HG02884 (cell line): Measurements from ENCODE around the gene HEPH.
"Not testable (repeated sequence)": the region's sequence is repeated elsewhere in the genome, so short reads cannot be mapped to it uniquely, and the experiment has no call there.

Experiments used
- ATAC-seq: cut with Tn5 transposase; IDR thresholded peaks from one replicate; pipeline ENCODE4 v1.9.1; 2021; ENCODE audit warnings: mild to moderate bottlenecking, moderate library complexity; ENCODE audit not compliant: unreplicated experiment

Gene HEPH, protein sequence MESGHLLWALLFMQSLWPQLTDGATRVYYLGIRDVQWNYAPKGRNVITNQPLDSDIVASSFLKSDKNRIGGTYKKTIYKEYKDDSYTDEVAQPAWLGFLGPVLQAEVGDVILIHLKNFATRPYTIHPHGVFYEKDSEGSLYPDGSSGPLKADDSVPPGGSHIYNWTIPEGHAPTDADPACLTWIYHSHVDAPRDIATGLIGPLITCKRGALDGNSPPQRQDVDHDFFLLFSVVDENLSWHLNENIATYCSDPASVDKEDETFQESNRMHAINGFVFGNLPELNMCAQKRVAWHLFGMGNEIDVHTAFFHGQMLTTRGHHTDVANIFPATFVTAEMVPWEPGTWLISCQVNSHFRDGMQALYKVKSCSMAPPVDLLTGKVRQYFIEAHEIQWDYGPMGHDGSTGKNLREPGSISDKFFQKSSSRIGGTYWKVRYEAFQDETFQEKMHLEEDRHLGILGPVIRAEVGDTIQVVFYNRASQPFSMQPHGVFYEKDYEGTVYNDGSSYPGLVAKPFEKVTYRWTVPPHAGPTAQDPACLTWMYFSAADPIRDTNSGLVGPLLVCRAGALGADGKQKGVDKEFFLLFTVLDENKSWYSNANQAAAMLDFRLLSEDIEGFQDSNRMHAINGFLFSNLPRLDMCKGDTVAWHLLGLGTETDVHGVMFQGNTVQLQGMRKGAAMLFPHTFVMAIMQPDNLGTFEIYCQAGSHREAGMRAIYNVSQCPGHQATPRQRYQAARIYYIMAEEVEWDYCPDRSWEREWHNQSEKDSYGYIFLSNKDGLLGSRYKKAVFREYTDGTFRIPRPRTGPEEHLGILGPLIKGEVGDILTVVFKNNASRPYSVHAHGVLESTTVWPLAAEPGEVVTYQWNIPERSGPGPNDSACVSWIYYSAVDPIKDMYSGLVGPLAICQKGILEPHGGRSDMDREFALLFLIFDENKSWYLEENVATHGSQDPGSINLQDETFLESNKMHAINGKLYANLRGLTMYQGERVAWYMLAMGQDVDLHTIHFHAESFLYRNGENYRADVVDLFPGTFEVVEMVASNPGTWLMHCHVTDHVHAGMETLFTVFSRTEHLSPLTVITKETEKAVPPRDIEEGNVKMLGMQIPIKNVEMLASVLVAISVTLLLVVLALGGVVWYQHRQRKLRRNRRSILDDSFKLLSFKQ

DNA sequence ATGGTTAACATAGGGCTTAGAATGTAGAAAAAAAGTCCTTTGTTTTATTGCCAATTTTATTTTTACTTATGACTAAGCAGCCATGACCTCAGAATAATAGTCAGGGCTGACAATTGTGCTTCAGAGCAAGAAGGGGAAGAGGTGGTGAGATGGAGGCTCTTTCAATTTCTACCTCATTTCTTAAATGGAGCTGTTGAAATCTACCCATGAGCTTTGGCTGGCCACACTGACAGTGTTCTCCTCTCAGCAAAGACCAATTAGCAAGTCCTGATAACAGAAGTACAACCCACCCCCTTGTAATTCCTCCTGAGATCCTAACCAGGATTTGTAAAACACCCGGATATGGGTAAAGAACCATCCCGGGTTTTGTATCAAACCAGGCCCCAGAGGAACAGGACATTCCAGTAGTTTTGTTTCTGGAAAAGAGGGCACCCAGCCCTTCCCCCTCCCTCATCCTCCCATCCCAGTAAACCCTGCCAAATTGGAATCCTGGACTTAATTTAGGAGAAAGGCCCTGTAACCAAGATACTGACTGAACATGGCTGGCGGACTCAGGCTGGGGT lies at the start of gene HEPH:
Gene HEPH (plus strand): TSS at position 399 of the 563 bp plus-strand sequence. CDS start 6,324 bp downstream, outside the sequence.
- ATAC-seq: peak; percentile 73

DNA sequence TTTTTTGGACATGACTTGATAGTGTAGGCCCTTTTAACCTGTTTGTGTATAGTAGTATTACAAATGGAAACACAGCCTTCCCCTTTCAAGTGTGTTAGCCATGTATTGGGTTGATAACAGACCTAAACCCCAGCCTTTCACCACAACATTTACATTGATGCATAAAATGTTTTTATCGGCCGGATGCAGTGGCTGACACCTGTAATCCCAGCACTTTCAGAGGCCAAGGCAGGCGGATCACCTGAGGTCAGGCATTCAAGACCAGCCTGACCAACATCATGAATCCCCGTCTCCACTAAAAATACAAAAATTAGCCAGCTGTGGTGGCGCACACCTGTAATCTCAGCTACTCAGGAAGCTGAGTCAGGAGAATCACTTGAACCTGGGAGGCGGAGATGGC lies 45.3 kb upstream of the HEPH start:
- ATAC-seq: not testable (repeated sequence)

DNA sequence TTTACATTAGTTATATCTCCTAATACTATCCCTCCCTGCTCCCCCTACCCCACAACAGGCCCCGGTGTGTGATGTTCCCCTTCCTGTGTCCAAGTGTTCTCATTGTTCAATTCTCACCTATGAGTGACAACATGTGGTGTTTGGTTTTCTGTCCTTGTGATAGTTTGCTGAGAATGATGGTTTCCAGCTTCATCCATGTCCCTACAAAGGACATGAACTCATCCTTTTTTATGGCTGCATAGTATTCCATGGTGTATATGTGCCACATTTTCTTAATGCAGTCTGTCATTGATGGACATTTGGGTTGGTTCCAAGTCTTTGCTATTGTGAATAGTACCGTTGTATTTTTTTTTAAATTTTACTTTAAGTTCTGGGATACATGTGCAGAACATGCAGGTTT lies 42.7 kb upstream of the HEPH start:
- ATAC-seq: not testable (repeated sequence)

DNA sequence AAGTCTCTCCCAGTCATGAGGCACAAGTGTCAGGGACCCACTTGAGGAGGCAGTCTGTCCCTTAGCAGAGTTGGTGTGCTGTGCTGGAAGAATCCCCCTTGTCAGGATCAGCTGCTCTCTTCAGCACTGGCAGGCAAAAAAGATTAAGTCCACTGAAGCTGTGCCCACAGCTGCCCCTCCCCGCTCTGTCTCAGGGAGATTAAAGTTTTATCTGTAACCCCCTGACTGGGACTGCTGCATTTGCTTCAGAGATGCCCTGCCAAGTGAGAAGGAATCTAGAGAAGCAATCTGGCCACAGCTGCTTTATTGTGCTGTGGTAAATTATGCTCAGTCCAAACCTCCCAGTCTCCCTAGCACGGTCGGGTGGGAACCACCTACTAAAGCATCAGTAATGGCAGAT lies 37.4 kb upstream of the HEPH start:
- ATAC-seq: no peak

DNA sequence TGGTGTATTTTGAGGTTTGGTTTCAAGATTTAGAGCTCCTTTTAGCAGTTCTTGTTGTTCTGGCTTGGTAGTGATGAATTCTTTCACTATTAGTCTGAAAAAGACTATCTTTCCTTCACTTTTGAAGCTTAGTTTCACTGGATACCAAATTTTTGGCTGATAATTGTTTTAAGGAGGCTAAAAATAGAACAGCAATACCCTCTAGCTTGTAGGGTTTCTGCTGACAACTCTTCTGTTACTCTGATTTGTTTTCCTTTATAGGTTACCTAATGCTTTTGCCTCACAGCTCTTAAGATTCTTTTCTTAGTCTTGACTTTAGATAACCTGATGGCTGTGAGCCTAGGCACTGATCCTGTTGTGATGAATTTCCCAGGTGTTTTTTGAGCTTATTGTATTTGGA lies 33.6 kb upstream of the HEPH start:
- ATAC-seq: no peak

DNA sequence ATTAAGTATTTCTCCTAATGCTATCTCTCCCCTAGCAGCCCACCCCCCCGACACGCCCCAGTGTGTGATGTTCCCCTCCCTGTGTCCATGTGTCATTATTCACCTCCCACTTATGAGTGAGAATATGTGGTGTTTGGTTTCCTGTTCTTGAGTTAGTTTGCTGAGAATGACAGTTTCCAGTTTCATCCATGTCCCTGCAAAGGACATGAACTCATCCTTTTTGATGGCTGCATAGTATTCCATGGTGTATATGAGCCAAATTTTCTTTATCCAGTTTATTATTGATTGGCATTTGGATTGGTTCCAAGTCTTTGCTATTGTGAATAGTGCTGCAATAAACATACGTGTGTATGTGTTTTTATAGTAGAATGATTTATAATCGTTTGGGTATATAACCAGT lies 28.8 kb upstream of the HEPH start:
- ATAC-seq: not testable (repeated sequence)

DNA sequence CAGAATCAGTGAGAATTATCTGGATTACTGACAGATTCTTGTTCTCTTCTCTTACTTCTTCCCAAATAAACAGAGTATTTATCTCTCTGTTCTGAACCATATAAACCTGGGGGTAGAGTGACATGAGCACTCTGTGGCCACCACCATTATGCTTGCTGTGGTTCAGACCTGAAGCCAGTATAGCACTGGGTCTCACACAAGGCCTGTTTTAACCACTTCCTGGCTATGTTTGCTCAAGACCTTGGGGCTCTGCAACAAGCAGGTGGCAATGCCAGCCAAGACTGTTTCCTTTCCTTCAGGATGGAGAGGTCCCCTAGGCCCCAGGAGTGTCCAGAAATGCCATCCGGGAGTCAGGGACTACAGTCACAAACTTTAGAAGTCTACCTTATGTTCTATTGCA lies 21.7 kb upstream of the HEPH start:
- no peak for ATAC-seq

DNA sequence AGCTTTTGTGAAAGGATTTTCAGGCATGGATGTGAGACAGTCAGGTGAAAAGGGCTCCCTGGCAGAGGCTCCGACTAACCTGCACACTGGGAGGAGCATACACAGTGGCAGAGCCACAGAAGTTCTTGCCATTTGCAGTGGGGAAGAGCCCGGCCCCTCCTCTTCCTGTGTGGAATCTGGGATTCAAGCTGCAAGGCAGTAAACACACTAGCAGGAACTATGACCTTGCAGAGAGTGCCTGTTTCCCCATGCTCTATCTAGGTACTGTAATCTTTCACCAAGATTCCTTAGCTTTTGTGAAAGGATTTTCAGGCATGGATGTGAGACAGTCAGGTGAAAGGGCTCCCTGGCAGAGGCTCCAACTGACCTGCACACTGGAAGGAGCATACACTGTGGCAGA lies 19.8 kb upstream of the HEPH start:
- ATAC-seq: no peak

DNA sequence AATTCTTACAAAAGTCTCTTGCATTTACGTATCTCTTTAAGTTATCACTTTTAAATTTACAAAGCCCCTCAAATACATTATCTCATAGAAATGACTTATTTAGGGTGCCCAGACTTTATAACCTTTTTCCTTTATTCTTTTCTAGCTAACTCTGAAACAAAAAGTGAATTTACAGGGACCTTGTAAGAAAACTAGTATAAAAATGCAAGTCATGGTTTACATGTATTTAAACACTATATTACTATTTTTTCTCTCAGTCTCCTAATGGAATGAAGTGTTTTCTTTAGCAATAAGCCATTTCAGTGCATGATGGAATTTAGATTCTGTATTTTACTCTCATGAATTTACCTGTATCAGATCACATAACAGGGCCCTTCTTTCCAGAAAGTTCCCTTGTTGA lies 14.5 kb upstream of the HEPH start:
- no peak for ATAC-seq

DNA sequence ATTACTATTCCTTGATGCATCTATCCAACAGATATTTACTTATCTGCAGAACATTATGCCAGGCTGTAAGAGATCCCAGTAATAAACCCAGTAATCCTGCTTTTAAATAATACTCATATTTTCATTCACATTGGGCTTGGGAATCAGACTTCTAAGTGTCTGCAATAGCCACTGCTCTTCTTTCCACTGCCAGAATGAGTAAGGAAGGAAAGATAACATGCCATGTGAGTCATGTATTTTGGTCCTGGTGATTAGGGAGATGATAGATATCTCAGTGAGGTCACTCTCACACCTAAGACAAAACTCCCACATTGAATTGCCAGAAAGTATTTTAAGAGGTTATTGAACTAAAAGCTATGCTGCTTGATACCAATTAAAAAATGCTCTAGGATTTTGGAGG lies 13.9 kb upstream of the HEPH start:
- no peak for ATAC-seq

DNA sequence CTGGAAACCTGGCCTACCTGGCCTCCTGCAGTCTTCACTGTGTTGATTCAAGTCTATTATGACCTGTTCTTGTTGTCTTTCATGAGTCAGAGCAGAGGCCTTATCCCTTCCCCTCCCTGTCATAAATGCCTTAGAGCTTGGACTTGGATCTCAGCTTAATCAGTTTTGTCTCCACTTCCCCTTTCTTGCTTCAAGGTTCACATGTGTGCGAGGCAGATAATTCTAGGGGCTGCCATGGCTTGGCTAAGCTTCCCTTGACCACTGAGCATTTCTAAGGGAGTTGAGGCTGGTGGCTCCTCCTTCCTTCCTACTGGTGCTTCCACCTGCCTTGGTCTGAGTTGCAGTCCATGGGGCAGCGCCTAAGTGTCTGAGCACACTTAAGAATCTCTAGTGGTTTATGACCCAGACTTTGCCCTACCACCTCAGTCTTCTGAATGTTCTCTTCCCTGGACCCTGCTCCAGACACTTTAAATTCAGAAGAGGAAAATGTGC lies 1.7 kb upstream of the HEPH start:
- no peak for ATAC-seq

DNA sequence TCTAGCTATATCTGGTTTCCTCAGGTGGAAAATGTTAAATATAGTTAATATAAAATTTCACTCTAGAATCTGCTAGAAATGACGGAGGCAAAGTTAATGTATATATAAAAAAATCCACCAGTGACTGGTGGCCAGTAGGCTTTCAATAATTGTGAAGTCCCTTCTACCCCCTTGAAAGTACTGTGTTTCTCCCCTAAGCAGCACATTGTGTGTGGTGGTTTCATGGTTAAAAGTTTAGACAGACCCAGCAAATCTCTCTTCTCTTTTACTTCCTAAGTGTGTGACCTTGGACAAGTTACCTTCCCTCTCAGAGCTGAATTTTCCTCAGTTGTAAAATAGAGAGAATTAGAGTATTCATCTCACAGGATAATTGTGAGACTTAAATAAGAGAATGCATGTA lies 600 bp upstream of the HEPH start:
- peak; percentile 51 for ATAC-seq

DNA sequence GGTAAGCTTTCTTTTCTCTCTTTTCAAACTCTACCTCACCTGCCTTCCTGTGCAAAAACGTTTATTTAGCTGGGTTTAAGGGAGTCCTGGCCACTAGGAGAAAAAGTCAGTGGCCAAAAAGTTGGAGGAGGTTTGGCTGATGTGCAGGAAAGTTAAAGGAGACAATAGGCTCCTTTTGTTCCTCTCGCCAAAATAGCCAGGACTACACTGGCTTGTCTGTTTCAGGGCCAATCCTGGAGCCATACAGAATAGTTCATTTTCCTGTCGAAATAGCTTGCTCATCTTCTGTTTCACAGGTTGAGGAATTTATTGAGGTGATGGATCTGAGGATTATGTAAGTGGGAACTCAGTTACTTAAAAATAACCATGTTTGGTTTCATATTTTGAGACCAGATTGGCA lies 423 bp downstream of the HEPH start:
- ATAC-seq: no peak

DNA sequence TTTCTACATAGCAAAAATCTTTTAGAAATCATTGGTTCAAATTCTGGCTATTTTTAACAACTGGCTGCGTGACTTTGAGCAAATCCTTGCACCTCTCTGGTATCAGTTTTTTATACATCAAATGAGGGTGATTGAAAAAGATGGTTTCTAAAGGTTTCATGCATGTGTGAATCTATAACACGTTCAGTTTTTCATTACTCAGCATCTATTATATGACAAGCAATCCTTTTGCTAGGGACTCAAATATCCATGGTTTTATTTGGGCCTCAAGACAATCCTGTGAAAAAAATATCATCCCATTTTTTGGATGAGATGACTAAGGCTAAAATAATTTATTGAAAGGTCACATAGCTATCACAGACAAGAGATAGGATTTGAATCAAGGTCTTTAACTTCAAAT lies 884 bp downstream of the HEPH start:
- ATAC-seq: no peak

DNA sequence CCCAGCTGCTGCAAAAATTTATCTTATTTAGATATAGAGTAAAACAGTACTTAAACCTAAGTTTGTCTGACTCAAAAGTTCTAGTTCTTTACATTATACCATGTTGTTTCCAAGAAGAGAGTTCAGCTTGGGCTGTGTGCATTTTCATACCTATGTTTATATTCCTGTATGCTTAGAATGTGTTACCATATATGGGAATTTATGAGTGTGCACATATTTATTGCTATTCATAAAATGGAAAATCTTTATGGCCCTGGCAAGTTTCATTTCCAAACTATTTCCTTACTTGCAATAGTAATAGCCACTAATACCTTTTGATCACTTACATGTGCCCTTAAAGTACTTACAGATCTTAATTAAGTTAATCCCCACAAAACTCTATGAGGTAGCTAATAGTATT lies 2.6 kb downstream of the HEPH start:
- ATAC-seq: no peak

DNA sequence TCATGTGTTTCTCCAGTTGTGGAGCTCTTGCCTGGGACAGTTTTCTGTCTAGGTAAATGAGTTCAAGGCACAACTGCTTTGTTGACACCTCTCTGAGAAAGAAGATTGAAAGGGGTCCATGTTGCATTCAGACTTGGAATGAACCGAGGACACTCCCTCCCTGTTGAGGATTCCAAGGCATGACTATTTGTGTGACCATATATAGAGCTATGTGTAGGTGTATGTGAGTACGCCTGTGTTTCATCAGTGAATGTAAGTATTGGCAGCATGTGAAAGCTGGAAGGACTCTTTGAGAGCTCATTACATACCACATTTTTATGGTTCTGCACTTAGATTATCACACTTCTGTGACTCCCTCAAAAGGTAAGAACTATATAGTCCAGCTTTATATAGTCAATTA lies 3.4 kb downstream of the HEPH start:
- ATAC-seq: no peak

DNA sequence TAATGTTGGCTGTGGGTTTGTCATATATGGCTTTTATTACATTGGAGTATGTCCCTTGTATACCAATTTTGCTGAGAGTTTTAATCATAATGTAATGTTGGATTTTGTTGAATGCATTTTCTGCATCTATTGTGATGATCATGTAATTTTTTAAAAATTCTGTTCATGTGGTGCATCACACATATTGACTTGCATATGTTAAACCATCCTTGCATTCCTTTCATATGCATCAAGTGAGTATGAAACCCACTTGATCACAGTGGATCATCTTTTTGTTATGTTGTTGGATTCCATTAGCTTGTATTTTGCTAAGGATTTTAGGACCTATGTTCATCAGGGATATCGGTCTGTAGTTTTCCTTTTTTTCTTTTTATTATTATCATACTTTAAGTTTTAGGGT lies 12.1 kb downstream of the HEPH start:
- no peak for ATAC-seq

DNA sequence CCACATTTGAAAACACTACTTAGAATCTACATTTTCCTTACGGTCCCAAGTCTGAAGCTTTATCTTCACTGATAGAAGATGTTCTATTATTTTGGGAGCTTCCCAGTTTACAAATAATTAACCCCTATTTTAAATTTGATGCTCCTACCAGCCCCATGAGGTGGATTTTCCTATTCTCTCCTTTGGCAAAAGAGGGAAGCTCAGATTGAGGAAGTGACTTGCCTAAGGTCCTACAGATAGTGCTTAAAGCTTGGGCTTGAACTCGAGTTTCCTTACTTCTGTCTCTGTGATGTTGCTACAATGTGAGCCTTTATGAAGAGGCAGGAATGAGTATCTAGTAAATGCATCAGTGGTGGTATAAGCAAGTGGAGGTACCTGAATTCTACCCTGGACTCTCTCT lies 27.5 kb downstream of the HEPH start:
- no peak for ATAC-seq

DNA sequence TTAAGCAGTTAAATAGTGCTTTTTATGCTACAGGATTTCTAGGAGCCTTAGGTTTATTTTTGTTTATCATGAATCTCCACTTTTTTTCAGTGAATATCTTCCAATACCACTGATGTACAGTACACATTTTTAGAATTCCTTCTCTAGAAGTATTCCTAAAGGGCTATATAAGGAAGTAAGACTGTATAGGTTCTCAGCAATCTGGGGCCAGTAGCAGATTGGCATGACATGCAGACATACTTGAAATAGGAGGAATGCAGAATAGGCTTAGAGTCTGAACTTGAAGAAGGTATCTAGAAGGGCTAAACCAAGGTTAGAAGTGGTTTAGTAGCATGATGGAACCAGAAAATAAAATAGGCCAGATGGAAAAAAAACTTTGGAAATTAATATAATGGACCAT lies 29.8 kb downstream of the HEPH start:
- no peak for ATAC-seq

DNA sequence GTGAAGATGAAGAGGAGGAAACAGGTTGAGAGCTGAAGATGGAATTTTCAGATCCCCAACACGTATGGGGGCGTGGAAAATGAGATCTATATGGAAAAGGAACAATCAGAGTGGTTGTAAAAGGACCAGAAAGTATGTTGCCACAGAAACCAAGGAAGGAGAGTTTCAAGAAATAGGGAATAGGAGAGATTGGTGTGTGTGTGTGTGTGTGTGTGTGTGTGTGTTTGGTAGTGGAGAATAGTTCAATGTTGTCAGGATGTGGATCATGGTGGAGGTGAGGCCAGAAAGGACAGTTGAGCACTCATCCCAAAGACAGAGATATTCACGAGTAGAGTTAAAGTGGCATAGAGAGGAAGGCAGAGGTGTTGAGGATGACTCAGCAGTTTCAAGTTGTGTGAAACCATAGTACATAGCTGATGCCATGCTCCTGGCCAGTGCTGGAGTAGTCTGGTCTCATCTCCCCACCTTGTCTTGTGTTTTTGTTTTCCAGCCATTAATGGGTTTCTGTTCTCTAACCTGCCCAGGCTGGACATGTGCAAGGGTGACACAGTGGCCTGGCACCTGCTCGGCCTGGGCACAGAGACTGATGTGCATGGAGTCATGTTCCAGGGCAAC lies 36.1 kb downstream of the HEPH start:
- ATAC-seq: no peak
